HG02938 (cell line): ENCODE results near the gene TNFRSF21.
"Not testable (repeated sequence)": the region's sequence is repeated elsewhere in the genome, so short reads cannot be mapped to it uniquely, and the experiment has no call there.

Source experiments
- ATAC-seq: cut with Tn5 transposase; IDR thresholded peaks from one replicate; pipeline ENCODE4 v1.9.1; 2021; ENCODE audit warnings: mild to moderate bottlenecking, moderate library complexity; ENCODE audit not compliant: unreplicated experiment

Gene TNFRSF21

GRCh38 chr6:47323321-47323720, 13.6 kb upstream of the TNFRSF21 start:
- no peak for ATAC-seq

GRCh38 chr6:47321577-47321976, 11.9 kb upstream of the TNFRSF21 start:
- no peak for ATAC-seq

GRCh38 chr6:47319867-47320266, 10.2 kb upstream of the TNFRSF21 start:
- no peak for ATAC-seq

- no peak for ATAC-seq
Measured at GRCh38 chr6:47319382-47319781, 9.7 kb upstream of the TNFRSF21 start.

- ATAC-seq = no peak
Measured at GRCh38 chr6:47318236-47318989, 8.7 kb upstream of the TNFRSF21 start.

GRCh38 chr6:47315181-47315580, 5.5 kb upstream of the TNFRSF21 start:
- ATAC-seq = not testable (repeated sequence)

GRCh38 chr6:47310131-47310480, 401 bp upstream of the TNFRSF21 start:
- ATAC-seq = no peak

GRCh38 chr6:47308552-47309290, 984 bp downstream of the TNFRSF21 start:
- peak; percentile 19 for ATAC-seq

GRCh38 chr6:47308198-47308517, 1.5 kb downstream of the TNFRSF21 start:
- no peak for ATAC-seq

- no peak for ATAC-seq
Measured at GRCh38 chr6:47307362-47308197, 2.1 kb downstream of the TNFRSF21 start.

- ATAC-seq = no peak
Measured at GRCh38 chr6:47306887-47307286, 2.8 kb downstream of the TNFRSF21 start.

- ATAC-seq = no peak
Measured at GRCh38 chr6:47303861-47304260, 5.8 kb downstream of the TNFRSF21 start.

GRCh38 chr6:47303342-47303741, 6.4 kb downstream of the TNFRSF21 start:
- peak; percentile 57 for ATAC-seq

- peak; percentile 63 for ATAC-seq
Measured at GRCh38 chr6:47302043-47302442, 7.7 kb downstream of the TNFRSF21 start.

GRCh38 chr6:47301441-47301840, 8.3 kb downstream of the TNFRSF21 start:
- no peak for ATAC-seq

- no peak for ATAC-seq
Measured at GRCh38 chr6:47300417-47300816, 9.3 kb downstream of the TNFRSF21 start.

- ATAC-seq = no peak
Measured at GRCh38 chr6:47299965-47300364, 9.7 kb downstream of the TNFRSF21 start.

GRCh38 chr6:47298475-47298874, 11.2 kb downstream of the TNFRSF21 start:
- no peak for ATAC-seq

GRCh38 chr6:47294990-47295389, 14.7 kb downstream of the TNFRSF21 start:
- ATAC-seq = no peak

- ATAC-seq = no peak
Measured at GRCh38 chr6:47292944-47293343, 16.8 kb downstream of the TNFRSF21 start.

GRCh38 chr6:47292027-47292426, 17.7 kb downstream of the TNFRSF21 start:
- ATAC-seq = no peak
